Measurements from ENCODE around the gene C1RL.

The C1RL gene

GRCh38 chr12:7108796-7109571 is at the start of gene C1RL:
Gene C1RL, minus strand, starts transcription at chr12:7109214. Its CDS starts 34 bp downstream, at chr12:7109180.
- peak; percentile 87 for DNase-seq (ENCODE audit: low spot score)

- DNase-seq (ENCODE audit: low spot score) = no peak
Measured at GRCh38 chr12:7157391-7157790, 48.4 kb upstream of the C1RL start.

GRCh38 chr12:7156259-7157197 is 47.5 kb upstream of the C1RL start:
- DNase-seq (ENCODE audit: low spot score) = no peak

GRCh38 chr12:7155471-7156034 is 46.5 kb upstream of the C1RL start:
- no peak for DNase-seq (ENCODE audit: low spot score)

- no peak for DNase-seq (ENCODE audit: low spot score)
Measured at GRCh38 chr12:7154901-7155470, 46.0 kb upstream of the C1RL start.

- no peak for DNase-seq (ENCODE audit: low spot score)
Measured at GRCh38 chr12:7154042-7154441, 45.0 kb upstream of the C1RL start.

- no peak for DNase-seq (ENCODE audit: low spot score)
Measured at GRCh38 chr12:7152818-7153217, 43.8 kb upstream of the C1RL start.

- no peak for DNase-seq (ENCODE audit: low spot score)
Measured at GRCh38 chr12:7151532-7151931, 42.5 kb upstream of the C1RL start.

GRCh38 chr12:7150841-7151240 is 41.8 kb upstream of the C1RL start:
- no peak for DNase-seq (ENCODE audit: low spot score)

- DNase-seq (ENCODE audit: low spot score) = no peak
Measured at GRCh38 chr12:7150356-7150755, 41.3 kb upstream of the C1RL start.

GRCh38 chr12:7146906-7147305 is 37.9 kb upstream of the C1RL start:
- no peak for DNase-seq (ENCODE audit: low spot score)

GRCh38 chr12:7146228-7146627 is 37.2 kb upstream of the C1RL start:
- no peak for DNase-seq (ENCODE audit: low spot score)

- peak; percentile 70 for DNase-seq (ENCODE audit: low spot score)
Measured at GRCh38 chr12:7145671-7146070, 36.7 kb upstream of the C1RL start.

GRCh38 chr12:7144414-7145120 is 35.6 kb upstream of the C1RL start:
- DNase-seq (ENCODE audit: low spot score) = peak; percentile 23

- DNase-seq (ENCODE audit: low spot score) = no peak
Measured at GRCh38 chr12:7143564-7143963, 34.5 kb upstream of the C1RL start.

- DNase-seq (ENCODE audit: low spot score) = no peak
Measured at GRCh38 chr12:7142809-7143465, 33.9 kb upstream of the C1RL start.

- peak; percentile 46 for DNase-seq (ENCODE audit: low spot score)
Measured at GRCh38 chr12:7142056-7142644, 33.1 kb upstream of the C1RL start.

- DNase-seq (ENCODE audit: low spot score) = no peak
Measured at GRCh38 chr12:7141351-7142005, 32.5 kb upstream of the C1RL start.

- DNase-seq (ENCODE audit: low spot score) = no peak
Measured at GRCh38 chr12:7139200-7139599, 30.2 kb upstream of the C1RL start.

GRCh38 chr12:7137908-7138307 is 28.9 kb upstream of the C1RL start:
- no peak for DNase-seq (ENCODE audit: low spot score)
